CD14-positive monocyte (primary cell): ENCODE measurements around the gene STAT4. TPM values are rescaled to one million over a fixed set of nuclear protein-coding genes. Genes with fewer than 3 reads are reported as not detected.
A peak's percentile ranks its signal among the peaks of the same experiment; 100 is the strongest.

Experiments
- DNase-seq, 3 donors: peaks; one replicate each; pipeline ENCODE4 v3.0.0-alpha.2; 2011 to 2022
- H2AFZ ChIP-seq: 2 replicates; pipeline ENCODE4 v1.6.0; 2012; ENCODE audit warnings: mild to moderate bottlenecking, low read depth, low read length, inconsistent platforms; ENCODE audit not compliant: insufficient read depth, poor library complexity, severe bottlenecking
- H3K27ac ChIP-seq, 2 donors: 1 replicate in 1 of 2; 2 replicates in 1 of 2; pipeline ENCODE4 v1.5.1; 2012 to 2013; ENCODE audit warnings: low read length in 2 of 2, control low read depth in 1 of 2, inconsistent platforms in 1 of 2, low read depth in 1 of 2, mild to moderate bottlenecking in 1 of 2
- H3K27me3 ChIP-seq, 2 donors: one replicate each; pipeline versions ENCODE4 v1.6.0 to v1.6.1; 2011 to 2013; ENCODE audit warnings: low read length in 2 of 2; ENCODE audit not compliant: control insufficient read depth in 2 of 2, insufficient read depth in 2 of 2
- H3K36me3 ChIP-seq, 2 donors: replicated peaks in 1 of 2; 1 replicate in 1 of 2; 2 replicates in 1 of 2; pipeline versions ENCODE4 v1.5.1 to v1.6.1; 2012 to 2013; ENCODE audit warnings: low read length in 2 of 2, control low read depth in 1 of 2, inconsistent platforms in 1 of 2, mild to moderate bottlenecking in 1 of 2; ENCODE audit not compliant: insufficient read depth in 2 of 2, control insufficient read depth in 1 of 2
- H3K4me1 ChIP-seq, 2 donors: 1 replicate in 1 of 2; 2 replicates in 1 of 2; pipeline versions ENCODE4 v1.5.1 to v1.6.1; 2012 to 2013; ENCODE audit warnings: low read length in 2 of 2, control low read depth in 1 of 2, inconsistent platforms in 1 of 2, mild to moderate bottlenecking in 1 of 2, moderate library complexity in 1 of 2; ENCODE audit not compliant: insufficient read depth in 2 of 2, control insufficient read depth in 1 of 2
- H3K4me2 ChIP-seq: replicated peaks from 2 replicates; pipeline ENCODE3; 2012; ENCODE audit warnings: low read length, moderate library complexity, mild to moderate bottlenecking; ENCODE audit not compliant: poor library complexity, severe bottlenecking; ENCODE audit errors: extremely low read depth
- H3K4me3 ChIP-seq, 3 experiments: fragments of 200-600 bp in 1 of 3; sonication (generic) in 1 of 3; replicated peaks in 1 of 3; 1 replicate in 2 of 3; 2 replicates in 1 of 3; pipeline ENCODE4 v1.5.1; 2011 to 2013; ENCODE audit warnings: low read length in 3 of 3, mild to moderate bottlenecking in 3 of 3, control low read depth in 2 of 3, low read depth in 2 of 3, inconsistent platforms in 1 of 3, moderate library complexity in 1 of 3
- H3K79me2 ChIP-seq: 2 replicates; pipeline ENCODE4 v1.6.0; 2012; ENCODE audit warnings: mild to moderate bottlenecking, control low read depth, inconsistent platforms, low read length, moderate library complexity; ENCODE audit not compliant: insufficient read depth
- H3K9ac ChIP-seq: 2 replicates; pipeline ENCODE4 v1.6.0; 2017; ENCODE audit warnings: low read length, mild to moderate bottlenecking; ENCODE audit not compliant: insufficient read depth, poor library complexity, severe bottlenecking
- H3K9me3 ChIP-seq, 2 donors: replicated peaks in 1 of 2; 1 replicate in 1 of 2; 2 replicates in 1 of 2; pipeline versions ENCODE4 v1.5.1 to v1.6.1; 2012 to 2013; ENCODE audit warnings: low read length in 2 of 2, control low read depth in 1 of 2; ENCODE audit not compliant: control insufficient read depth in 1 of 2, insufficient read depth in 1 of 2
- H4K20me1 ChIP-seq: 2 replicates; pipeline ENCODE4 v1.6.0; 2012; ENCODE audit warnings: mild to moderate bottlenecking, low read length, control low read depth, moderate library complexity; ENCODE audit not compliant: insufficient read depth
- H3K27ac Mint-ChIP-seq, 7 donors: one replicate each; pipeline ENCODE4 v1.8.0; 2020; ENCODE audit warnings: mild to moderate bottlenecking in 7 of 7, mixed read lengths in 7 of 7, moderate library complexity in 6 of 7, inconsistent platforms in 2 of 7
- H3K27me3 Mint-ChIP-seq, 3 donors: one replicate each; pipeline ENCODE4 v1.8.0; 2021 to 2022; ENCODE audit warnings: low read depth in 3 of 3, mild to moderate bottlenecking in 3 of 3, mixed read lengths in 3 of 3, moderate library complexity in 3 of 3, inconsistent platforms in 1 of 3
- H3K36me3 Mint-ChIP-seq, 2 donors: one replicate each; pipeline ENCODE4 v1.8.0; 2020; ENCODE audit warnings: mixed read lengths in 2 of 2, inconsistent platforms in 1 of 2, mild to moderate bottlenecking in 1 of 2
- H3K4me1 Mint-ChIP-seq: one replicate; pipeline ENCODE4 v1.8.0; 2020; ENCODE audit warnings: mild to moderate bottlenecking, mixed read lengths
- H3K4me3 Mint-ChIP-seq, 2 donors: one replicate each; pipeline ENCODE4 v1.8.0; 2020; ENCODE audit warnings: mild to moderate bottlenecking in 2 of 2, mixed read lengths in 2 of 2, moderate library complexity in 1 of 2
- H3K9me3 Mint-ChIP-seq, 7 donors: one replicate each; pipeline ENCODE4 v1.8.0; 2020 to 2022; ENCODE audit warnings: mixed read lengths in 7 of 7, mild to moderate bottlenecking in 6 of 7, moderate library complexity in 6 of 7, inconsistent platforms in 2 of 7
- CTCF ChIP-seq: fragments of 200-600 bp; IDR thresholded peaks from one replicate; pipeline ENCODE4 v1.8.0; 2022; ENCODE audit warnings: antibody characterized with exemption, mild to moderate bottlenecking
- WGBS: methylation state at CpG from one replicate; pipeline ENCODE4 v1.1.5; 2013; ENCODE audit warnings: missing lambda C conversion rate; ENCODE audit not compliant: insufficient coverage; 5-methylcytosine and 5-hydroxymethylcytosine counted together
- intact Hi-C, 2 donors: fragments of 100-400 bp; cut with micrococcal nuclease; formaldehyde crosslinking; loops; one replicate each; pipeline versions ENCODE4 v1.15.0 to v1.15.1; 2023
- polyA plus RNA-seq, 3 donors: library from polyadenylated mRNA; depleted of rRNA in 1 of 3; unstranded in 2 of 3; stranded (reverse) in 1 of 3; fragments of 300-500 nt in 2 of 3; fragments of >200 nt in 1 of 3; fragmentation: Illumina TruSeq in 2 of 3; gene quantifications; 1 replicate in 2 of 3; 2 replicates in 1 of 3; pipeline ENCODE4 v1.2.3, GENCODE V29; 2012 to 2021

STAT4 gene
- polyA plus RNA-seq, 3 donors, result 0.31 to 0.52 (median 0.31) TPM

GRCh38 chr2:191113761-191114160, 37.0 kb downstream of the STAT4 start:
- TF ChIP-seq CTCF, result no peak
- Histone ChIP-seq H2AFZ (no peak overlapping the region), H3K4me2 (no peak overlapping the region), H3K27me3 (no peaks in the 10 kb centered on the region), H3K4me1 (peaks cover 0 to 3% of the 10 kb centered on the region in 2 donors), H3K9me3 (no peaks in the 10 kb centered on the region), H3K9ac (no peak overlapping the region), H3K36me3 (no peaks in the 10 kb centered on the region), H3K27ac (no peak overlapping the region), H3K4me3 (no peak overlapping the region), H3K79me2 (no peaks in the 10 kb centered on the region), H4K20me1 (no peaks in the 10 kb centered on the region)
- intact Hi-C loops, result no loop called here
- Mint-ChIP-seq H3K27ac (peak overlapping the region in 1 of 7 donors; percentile 16), H3K36me3 (no peaks in the 10 kb centered on the region), H3K9me3 (peaks cover 0 to 2% (median 0%) of the 10 kb centered on the region in 7 donors), H3K27me3 (no peaks in the 10 kb centered on the region), H3K4me3 (no peak overlapping the region), H3K4me1 (peaks cover 10% of the 10 kb centered on the region)
- no CpG with 5 or more reads among the region's 1 CpG for WGBS
- no peak for DNase-seq

- no CpG with 5 or more reads among the region's 4 CpGs for WGBS
- peaks cover 0 to 3% (median 0%) of the 10 kb centered on the region in 7 donors for H3K9me3 Mint-ChIP-seq
- TF ChIP-seq CTCF, result no peak
- Histone ChIP-seq H3K4me2 (no peak overlapping the region), H3K79me2 (no peaks in the 10 kb centered on the region), H3K27me3 (no peaks in the 10 kb centered on the region), H3K4me3 (no peak overlapping the region), H4K20me1 (no peaks in the 10 kb centered on the region), H3K4me1 (peaks cover 0 to 3% of the 10 kb centered on the region in 2 donors), H3K27ac (no peak overlapping the region), H3K9me3 (no peaks in the 10 kb centered on the region), H2AFZ (no peak overlapping the region), H3K9ac (no peak overlapping the region), H3K36me3 (no peaks in the 10 kb centered on the region)
- H3K27me3 Mint-ChIP-seq, result no peaks in the 10 kb centered on the region
- no peaks in the 10 kb centered on the region for H3K36me3 Mint-ChIP-seq
- DNase-seq, result no peak
- intact Hi-C loops, result no loop called here
- peaks cover 10% of the 10 kb centered on the region for H3K4me1 Mint-ChIP-seq
- no peak overlapping the region for H3K27ac Mint-ChIP-seq
- no peak overlapping the region for H3K4me3 Mint-ChIP-seq
Measured at GRCh38 chr2:191112448-191112901, 38.3 kb downstream of the STAT4 start.
